Measurements from ENCODE around the gene MDFI. TPM values are rescaled to one million over a fixed set of nuclear protein-coding genes. Genes with fewer than 3 reads are reported as not detected.

Gene MDFI
- total RNA-seq, 1 experiment from 2014 or later, result 59.1 TPM

GRCh38 chr6:41594326-41594725 is 43.9 kb upstream of the MDFI start:
- Mint-ChIP-seq H3K9me3 (ENCODE audit: unreplicated experiment) (no peaks in the 10 kb centered on the region), H3K27me3 (ENCODE audit: insufficient read depth, unreplicated experiment) (no peaks in the 10 kb centered on the region), H3K4me3 (ENCODE audit: unreplicated experiment) (no peak overlapping the region), H3K36me3 (ENCODE audit: insufficient read depth, unreplicated experiment) (peaks cover 17% of the 10 kb centered on the region), H3K27ac (ENCODE audit: low read depth, unreplicated experiment) (no peak overlapping the region), H3K4me1 (ENCODE audit: insufficient read depth, unreplicated experiment) (no peaks in the 10 kb centered on the region)
- no TSS peak for BruUV-seq (replicated peaks)
- ChIA-PET POLR2A (no interaction called here), CTCF (interaction anchor here (0.6 to 12.2 kb wide), 9 partner anchors 9 to 274 kb away, joined by 3 to 139 read pairs (median 3); partner anchors contain the start of gene NCR2)
- intact Hi-C loops (cut with micrococcal nuclease), result loop anchor here (5.0 kb wide), 1 partner anchor 47 kb away; the partner anchor contains the start of gene FOXP4
- TF ChIP-seq CTCF (IDR thresholded peaks at IDR 0.05; ENCODE audit: unreplicated experiment), result no peak
- DNase-seq (ENCODE audit: unreplicated experiment), result no peak

GRCh38 chr6:41594766-41595165 is 43.5 kb upstream of the MDFI start:
- no TSS peak for BruUV-seq (replicated peaks)

GRCh38 chr6:41595166-41595565 is 43.1 kb upstream of the MDFI start:
- Mint-ChIP-seq H3K27me3 (ENCODE audit: insufficient read depth, unreplicated experiment) (no peaks in the 10 kb centered on the region), H3K4me3 (ENCODE audit: unreplicated experiment) (no peak overlapping the region), H3K9me3 (ENCODE audit: unreplicated experiment) (no peaks in the 10 kb centered on the region), H3K27ac (ENCODE audit: low read depth, unreplicated experiment) (no peak overlapping the region), H3K36me3 (ENCODE audit: insufficient read depth, unreplicated experiment) (peaks cover 13% of the 10 kb centered on the region), H3K4me1 (ENCODE audit: insufficient read depth, unreplicated experiment) (no peaks in the 10 kb centered on the region)
- intact Hi-C loops (cut with micrococcal nuclease), result no loop called here
- no TSS peak for BruUV-seq (replicated peaks)
- no peak for TF ChIP-seq CTCF (IDR thresholded peaks at IDR 0.05; ENCODE audit: unreplicated experiment)
- ChIA-PET CTCF (interaction anchor here (0.6 to 12.2 kb wide), 9 partner anchors 9 to 271 kb away, joined by 3 to 139 read pairs (median 5); no protein-coding TSS in a partner anchor), POLR2A (interaction anchor here (0.8 kb wide), 1 partner anchor 169 kb away, joined by 3 read pairs; no protein-coding TSS in a partner anchor)
- DNase-seq (ENCODE audit: unreplicated experiment), result no peak

More at GRCh38 chr6:41594766-41595165, 43.5 kb upstream of the MDFI start:
- ChIA-PET CTCF (interaction anchor here (0.6 to 12.2 kb wide), 7 partner anchors 8 to 274 kb away, joined by 3 to 139 read pairs (median 3); no protein-coding TSS in a partner anchor), POLR2A (interaction anchor here (0.8 kb wide), 1 partner anchor 169 kb away, joined by 3 read pairs; no protein-coding TSS in a partner anchor)
- Mint-ChIP-seq H3K4me3 (ENCODE audit: unreplicated experiment) (no peak overlapping the region), H3K9me3 (ENCODE audit: unreplicated experiment) (no peaks in the 10 kb centered on the region), H3K4me1 (ENCODE audit: insufficient read depth, unreplicated experiment) (no peaks in the 10 kb centered on the region), H3K36me3 (ENCODE audit: insufficient read depth, unreplicated experiment) (peaks cover 13% of the 10 kb centered on the region), H3K27me3 (ENCODE audit: insufficient read depth, unreplicated experiment) (no peaks in the 10 kb centered on the region), H3K27ac (ENCODE audit: low read depth, unreplicated experiment) (no peak overlapping the region)
- DNase-seq (ENCODE audit: unreplicated experiment), result no peak
- TF ChIP-seq CTCF (IDR thresholded peaks at IDR 0.05; ENCODE audit: unreplicated experiment), result no peak
- intact Hi-C loops (cut with micrococcal nuclease), result loop anchor here (5.0 kb wide), 1 partner anchor 47 kb away; the partner anchor contains the start of gene FOXP4

- H3K4me1 Mint-ChIP-seq (ENCODE audit: insufficient read depth, unreplicated experiment), result no peaks in the 10 kb centered on the region
- no peaks in the 10 kb centered on the region for H3K27me3 Mint-ChIP-seq (ENCODE audit: insufficient read depth, unreplicated experiment)
- no peak overlapping the region for H3K27ac Mint-ChIP-seq (ENCODE audit: low read depth, unreplicated experiment)
- no peaks in the 10 kb centered on the region for H3K9me3 Mint-ChIP-seq (ENCODE audit: unreplicated experiment)
- BruUV-seq (replicated peaks), result no TSS peak
- no peak for TF ChIP-seq CTCF (IDR thresholded peaks at IDR 0.05; ENCODE audit: unreplicated experiment)
- DNase-seq (ENCODE audit: unreplicated experiment), result no peak
- CTCF ChIA-PET, result interaction anchor here (0.6 to 12.2 kb wide), 7 partner anchors 8 to 272 kb away, joined by 3 to 139 read pairs (median 6); no protein-coding TSS in a partner anchor
- POLR2A ChIA-PET, result interaction anchor here (0.8 kb wide), 1 partner anchor 37 kb away, joined by 4 read pairs; no protein-coding TSS in a partner anchor
- intact Hi-C loops (cut with micrococcal nuclease), result no loop called here
- no peak overlapping the region for H3K4me3 Mint-ChIP-seq (ENCODE audit: unreplicated experiment)
- peaks cover 13% of the 10 kb centered on the region for H3K36me3 Mint-ChIP-seq (ENCODE audit: insufficient read depth, unreplicated experiment)
These were observed 42.1 kb upstream of the MDFI start for GRCh38 chr6:41596096-41596685.
